Stomach (tissue), 9 donors: ENCODE results near the gene ANKS1B. TPM values are rescaled to one million over a fixed set of nuclear protein-coding genes. Genes with fewer than 3 reads are reported as not detected.
A peak's percentile ranks its signal among the peaks of the same experiment; 100 is the strongest.

Experiments
- DNase-seq, 2 donors: peaks; one replicate each; pipeline versions ENCODE4 v3.0.0 to v3.0.0-alpha.2; 2013 to 2019
- H3K27ac ChIP-seq, 5 donors: fragments of 200-600 bp in 4 of 5; sonication (generic) in 4 of 5; one replicate each; pipeline ENCODE4 v1.5.1; 2013 to 2019; ENCODE audit warnings: mild to moderate bottlenecking in 1 of 5, moderate library complexity in 1 of 5
- H3K27me3 ChIP-seq, 3 donors: fragments of 200-600 bp; sonication (generic); one replicate each; pipeline ENCODE4 v1.5.1; 2017 to 2019; ENCODE audit warnings: mixed run types in 1 of 3
- H3K36me3 ChIP-seq, 4 donors: fragments of 200-600 bp; sonication (generic); 1 replicate in 3 of 4; 2 replicates in 1 of 4; pipeline ENCODE4 v1.5.1; 2016 to 2019
- H3K4me1 ChIP-seq, 4 donors: fragments of 200-600 bp; sonication (generic); one replicate each; pipeline ENCODE4 v1.5.1; 2016 to 2019
- H3K4me3 ChIP-seq, 4 donors: fragments of 200-600 bp; sonication (generic) in 3 of 4; one replicate each; pipeline ENCODE4 v1.5.1; 2016 to 2019; ENCODE audit warnings: mild to moderate bottlenecking in 1 of 4
- H3K9me3 ChIP-seq, 4 donors: fragments of 200-600 bp; sonication (generic); one replicate each; pipeline ENCODE4 v1.5.1; 2016 to 2019
- EP300 ChIP-seq: sonication (generic); formaldehyde crosslinking; IDR thresholded peaks from one replicate; pipeline ENCODE4 v1.6.1; 2017; ENCODE audit warnings: antibody characterized with exemption
- POLR2A ChIP-seq, 4 donors: fragments of 450-650 bp; IDR thresholded peaks; one replicate each; pipeline ENCODE4 v1.6.1; 2016; ENCODE audit warnings: antibody characterized with exemption in 4 of 4, control low read depth in 2 of 4, mild to moderate bottlenecking in 1 of 4, moderate library complexity in 1 of 4
- POLR2AphosphoS5 ChIP-seq, 3 donors: sonication (generic); formaldehyde crosslinking; IDR thresholded peaks; one replicate each; pipeline ENCODE4 v1.6.1; 2016; ENCODE audit warnings: antibody characterized with exemption in 3 of 3
- WGBS, 5 donors: extraction: QIAGEN DNeasy Blood & Tissue Kit in 3 of 5; methylation state at CpG; one replicate each; pipeline versions ENCODE4 v1.1.5 to v1.1.7; 2013 to 2018; 5-methylcytosine and 5-hydroxymethylcytosine counted together
- intact Hi-C: fragments of 100-400 bp; cut with DNase I; formaldehyde crosslinking; loops from one replicate; pipeline ENCODE4 v1.15.1; 2023; ENCODE audit warnings: low total_unique reads
- polyA plus RNA-seq, 3 donors: library from polyadenylated mRNA; stranded (reverse); fragments of 200-250 nt; gene quantifications; one replicate each; pipeline ENCODE4 v1.2.3, GENCODE V29; 2013
- total RNA-seq, 5 donors: library from RNA; depleted of rRNA; stranded (reverse); fragments of >200 nt; gene quantifications; one replicate each; pipeline versions ENCODE4 v1.1.0 to v1.2.3, GENCODE V29; 2014 to 2016
- TF ChIP-seq, protein P1 (sequence below), 7 experiments: fragments of 450-650 bp in 4 of 7; fragments of 200-600 bp in 3 of 7; sonication (generic) in 3 of 7; IDR thresholded peaks; one replicate each; pipeline ENCODE4 v1.5.1; 2016 to 2019; ENCODE audit warnings: antibody characterized with exemption in 7 of 7, control low read depth in 2 of 7, mild to moderate bottlenecking in 1 of 7
- donor health status: healthy with polysubstance abuse.
- donor health status: Bipolar disorder and iron deficiency.
- donor health status: healthy.

ANKS1B gene
- total and polyA plus RNA-seq, 8 donors: 0.73 to 26.8 (median 2.2) TPM; not detected in 2

DNA sequence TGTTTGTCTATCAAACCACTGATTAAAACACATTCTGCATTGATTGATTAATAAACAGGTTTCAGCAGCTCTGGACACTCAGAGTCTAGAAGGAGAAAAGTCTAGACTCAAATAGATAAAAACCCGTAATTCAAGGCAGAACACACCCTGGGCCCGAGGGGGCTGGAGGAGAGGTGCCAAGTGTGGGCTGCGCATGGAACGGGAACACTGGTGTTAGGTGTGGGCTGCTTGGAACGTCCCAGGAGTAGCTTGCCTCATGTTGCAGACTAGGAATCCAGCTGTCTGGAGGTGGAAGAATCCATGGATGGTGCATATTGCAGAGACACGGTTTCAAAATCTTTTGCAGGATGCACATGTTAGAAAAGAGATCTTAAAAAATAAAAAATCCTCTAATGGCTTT lies 1116.7 kb downstream of the ANKS1B start:
- WGBS, 5 donors: 47 to 67% (median 54%) methylated on average over 6 of the region's 6 CpGs

GRCh38 chr12:98864363-98864762 lies 1120.4 kb downstream of the ANKS1B start:
- 0 to 100% (median 88%) methylated on average over 1 of the region's 1 CpG for WGBS, 5 donors
- DNase-seq: no peak
- no peak overlapping the region for H3K4me3 ChIP-seq
- no peaks in the 10 kb centered on the region for H3K36me3 ChIP-seq
- H3K9me3 ChIP-seq: no peaks in the 10 kb centered on the region
- H3K27me3 ChIP-seq: no peaks in the 10 kb centered on the region
- H3K4me1 ChIP-seq: no peaks in the 10 kb centered on the region
- no peak overlapping the region for H3K27ac ChIP-seq
- intact Hi-C loops: no loop called here
- TF ChIP-seq, protein P1, sequence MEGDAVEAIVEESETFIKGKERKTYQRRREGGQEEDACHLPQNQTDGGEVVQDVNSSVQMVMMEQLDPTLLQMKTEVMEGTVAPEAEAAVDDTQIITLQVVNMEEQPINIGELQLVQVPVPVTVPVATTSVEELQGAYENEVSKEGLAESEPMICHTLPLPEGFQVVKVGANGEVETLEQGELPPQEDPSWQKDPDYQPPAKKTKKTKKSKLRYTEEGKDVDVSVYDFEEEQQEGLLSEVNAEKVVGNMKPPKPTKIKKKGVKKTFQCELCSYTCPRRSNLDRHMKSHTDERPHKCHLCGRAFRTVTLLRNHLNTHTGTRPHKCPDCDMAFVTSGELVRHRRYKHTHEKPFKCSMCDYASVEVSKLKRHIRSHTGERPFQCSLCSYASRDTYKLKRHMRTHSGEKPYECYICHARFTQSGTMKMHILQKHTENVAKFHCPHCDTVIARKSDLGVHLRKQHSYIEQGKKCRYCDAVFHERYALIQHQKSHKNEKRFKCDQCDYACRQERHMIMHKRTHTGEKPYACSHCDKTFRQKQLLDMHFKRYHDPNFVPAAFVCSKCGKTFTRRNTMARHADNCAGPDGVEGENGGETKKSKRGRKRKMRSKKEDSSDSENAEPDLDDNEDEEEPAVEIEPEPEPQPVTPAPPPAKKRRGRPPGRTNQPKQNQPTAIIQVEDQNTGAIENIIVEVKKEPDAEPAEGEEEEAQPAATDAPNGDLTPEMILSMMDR (IDR thresholded peaks at IDR 0.05): no peak
- TF ChIP-seq EP300 (no peak), POLR2AphosphoS5 (IDR thresholded peaks at IDR 0.05) (no peak)

More for the DNA sequence above, 1116.7 kb downstream of the ANKS1B start:
- Histone ChIP-seq H3K36me3 (no peaks in the 10 kb centered on the region), H3K4me1 (no peaks in the 10 kb centered on the region), H3K27ac (no peak overlapping the region), H3K9me3 (no peaks in the 10 kb centered on the region), H3K27me3 (no peaks in the 10 kb centered on the region), H3K4me3 (no peak overlapping the region)
- TF ChIP-seq POLR2AphosphoS5 (IDR thresholded peaks at IDR 0.05) (no peak), POLR2A (IDR thresholded peaks at IDR 0.05) (no peak), EP300 (no peak)
- TF ChIP-seq, protein P1 (IDR thresholded peaks at IDR 0.05): no peak
- intact Hi-C loops: no loop called here
- no peak for DNase-seq

DNA sequence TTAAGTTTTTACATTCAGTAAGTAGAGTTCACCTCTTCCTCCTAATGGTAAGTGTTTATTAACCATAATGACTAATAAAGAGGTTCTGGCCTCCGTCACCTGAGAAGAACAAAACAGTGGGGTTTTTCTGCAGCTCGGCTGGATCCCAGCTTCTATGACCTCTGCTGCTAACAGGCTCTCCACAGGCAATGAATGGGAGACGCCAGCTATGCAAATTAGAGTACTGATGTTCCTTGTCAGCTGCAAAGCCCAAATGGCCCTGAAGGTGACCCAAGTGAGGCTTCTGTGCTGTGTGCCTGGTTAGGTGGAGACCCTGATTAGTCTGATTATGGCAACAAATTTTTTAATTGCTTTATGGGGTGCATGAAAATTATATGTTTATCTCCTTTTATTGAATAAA lies 1121.6 kb downstream of the ANKS1B start:
- H3K4me3 ChIP-seq: no peak overlapping the region
- no peaks in the 10 kb centered on the region for H3K36me3 ChIP-seq
- no peak for DNase-seq
- TF ChIP-seq, protein P1 (IDR thresholded peaks at IDR 0.05): no peak
- TF ChIP-seq EP300: no peak
- TF ChIP-seq POLR2AphosphoS5 (IDR thresholded peaks at IDR 0.05): no peak
- no peak for TF ChIP-seq POLR2A (IDR thresholded peaks at IDR 0.05)
- H3K27ac ChIP-seq: no peak overlapping the region
- no peaks in the 10 kb centered on the region for H3K9me3 ChIP-seq
- intact Hi-C loops: no loop called here
- H3K27me3 ChIP-seq: no peaks in the 10 kb centered on the region
- H3K4me1 ChIP-seq: no peaks in the 10 kb centered on the region
- WGBS, 5 donors: 37 to 67% (median 52%) methylated on average over 3 of the region's 3 CpGs

- Histone ChIP-seq H3K27ac (no peak overlapping the region), H3K4me3 (no peak overlapping the region), H3K4me1 (no peaks in the 10 kb centered on the region), H3K27me3 (no peaks in the 10 kb centered on the region), H3K9me3 (no peaks in the 10 kb centered on the region), H3K36me3 (no peaks in the 10 kb centered on the region)
- TF ChIP-seq EP300 (no peak), POLR2AphosphoS5 (IDR thresholded peaks at IDR 0.05) (no peak), POLR2A (IDR thresholded peaks at IDR 0.05) (no peak)
- TF ChIP-seq, protein P1 (IDR thresholded peaks at IDR 0.05): no peak
- WGBS, 5 donors: 53 to 65% (median 63%) methylated on average over 2 of the region's 2 CpGs
- peak in 1 of 2 donors; percentile 14 for DNase-seq
- intact Hi-C loops: no loop called here
Measured at GRCh38 chr12:98861251-98861650, 1123.5 kb downstream of the ANKS1B start.
